ENCODE measurements around the gene PEX5L. TPM values are rescaled to one million over a fixed set of nuclear protein-coding genes. Genes with fewer than 3 reads are reported as not detected.

PEX5L gene
- total RNA-seq, 2 donors from 2014 or later, result 0.86 to 1.9 TPM

DNA sequence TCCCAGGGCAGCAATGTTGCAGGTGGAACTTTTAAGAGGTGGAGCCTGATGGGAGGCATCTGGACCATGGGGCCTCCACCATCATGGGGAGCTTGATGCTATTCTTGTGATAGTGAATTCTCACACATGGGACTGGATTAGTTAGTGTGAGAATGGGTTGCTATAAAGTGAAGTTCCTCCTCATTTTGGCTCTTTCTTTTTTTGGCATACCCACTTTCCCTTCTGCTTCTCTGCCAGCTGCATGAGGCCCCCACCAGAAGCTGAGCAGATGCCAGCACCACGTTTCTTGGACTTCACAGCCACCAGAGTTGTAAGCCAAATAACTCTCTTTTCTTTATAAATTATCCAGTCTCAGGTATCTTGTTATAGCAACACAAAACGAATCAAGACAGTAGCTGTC, 101.0 kb downstream of the PEX5L start:
- Histone ChIP-seq H3K36me3 (ENCODE audit: control insufficient read depth, insufficient read depth, low read length) (no peaks in the 10 kb centered on the region), H3K4me3 (ENCODE audit: low read length) (no peak overlapping the region), H3K9ac (ENCODE audit: extremely low read depth, low read length, poor library complexity, severe bottlenecking) (no peak overlapping the region), H3K27ac (ENCODE audit: low read depth, low read length) (no peak overlapping the region), H3K4me1 (ENCODE audit: control insufficient read depth, insufficient read depth, low read length) (no peaks in the 10 kb centered on the region), H3K9me3 (ENCODE audit: control insufficient read depth, low read length) (peaks cover 7% of the 10 kb centered on the region), H3K27me3 (ENCODE audit: control insufficient read depth, insufficient read depth, low read length, poor library complexity, severe bottlenecking) (no peaks in the 10 kb centered on the region)
- Mint-ChIP-seq H3K27ac (no peak overlapping the region), H3K4me3 (no peak overlapping the region), H3K9me3 (no peaks in the 10 kb centered on the region), H3K36me3 (ENCODE audit: low read depth) (no peaks in the 10 kb centered on the region), H3K27me3 (ENCODE audit: insufficient read depth) (peaks cover 2% of the 10 kb centered on the region), H3K4me1 (no peaks in the 10 kb centered on the region)
- TF ChIP-seq, protein P1, sequence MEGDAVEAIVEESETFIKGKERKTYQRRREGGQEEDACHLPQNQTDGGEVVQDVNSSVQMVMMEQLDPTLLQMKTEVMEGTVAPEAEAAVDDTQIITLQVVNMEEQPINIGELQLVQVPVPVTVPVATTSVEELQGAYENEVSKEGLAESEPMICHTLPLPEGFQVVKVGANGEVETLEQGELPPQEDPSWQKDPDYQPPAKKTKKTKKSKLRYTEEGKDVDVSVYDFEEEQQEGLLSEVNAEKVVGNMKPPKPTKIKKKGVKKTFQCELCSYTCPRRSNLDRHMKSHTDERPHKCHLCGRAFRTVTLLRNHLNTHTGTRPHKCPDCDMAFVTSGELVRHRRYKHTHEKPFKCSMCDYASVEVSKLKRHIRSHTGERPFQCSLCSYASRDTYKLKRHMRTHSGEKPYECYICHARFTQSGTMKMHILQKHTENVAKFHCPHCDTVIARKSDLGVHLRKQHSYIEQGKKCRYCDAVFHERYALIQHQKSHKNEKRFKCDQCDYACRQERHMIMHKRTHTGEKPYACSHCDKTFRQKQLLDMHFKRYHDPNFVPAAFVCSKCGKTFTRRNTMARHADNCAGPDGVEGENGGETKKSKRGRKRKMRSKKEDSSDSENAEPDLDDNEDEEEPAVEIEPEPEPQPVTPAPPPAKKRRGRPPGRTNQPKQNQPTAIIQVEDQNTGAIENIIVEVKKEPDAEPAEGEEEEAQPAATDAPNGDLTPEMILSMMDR (conservative IDR thresholded peaks at IDR 0.05), result no peak
- DNase-seq, result no peak
- 79 to 100% methylated on average over 1 to 2 of the region's 2 CpGs for WGBS, 2 experiments (ENCODE audit: insufficient coverage in 1 of 2, insufficient read length in 1 of 2)

DNA sequence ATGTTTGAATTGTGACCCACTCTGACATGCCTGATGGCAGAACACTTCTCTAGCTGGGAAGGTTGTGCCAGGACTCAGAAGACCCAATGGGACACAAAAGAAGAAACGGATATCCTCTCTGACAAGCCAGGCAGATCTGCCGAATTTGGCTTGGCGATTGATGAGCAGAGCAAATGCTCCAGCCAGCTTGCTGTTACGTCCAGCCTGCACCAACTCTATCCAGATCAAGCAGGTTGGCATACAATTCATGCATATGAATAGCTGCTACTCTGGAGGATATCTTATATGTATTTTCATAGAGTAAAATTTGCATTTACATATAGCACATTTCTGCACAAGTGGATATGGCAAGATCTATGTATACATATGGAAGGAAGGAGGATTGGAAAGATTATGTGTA, 102.8 kb downstream of the PEX5L start:
- Histone ChIP-seq H3K27ac (ENCODE audit: low read depth, low read length) (no peak overlapping the region), H3K9me3 (ENCODE audit: control insufficient read depth, low read length) (peaks cover 7% of the 10 kb centered on the region), H3K9ac (ENCODE audit: extremely low read depth, low read length, poor library complexity, severe bottlenecking) (no peak overlapping the region), H3K4me1 (ENCODE audit: control insufficient read depth, insufficient read depth, low read length) (no peaks in the 10 kb centered on the region), H3K36me3 (ENCODE audit: control insufficient read depth, insufficient read depth, low read length) (no peaks in the 10 kb centered on the region), H3K27me3 (ENCODE audit: control insufficient read depth, insufficient read depth, low read length, poor library complexity, severe bottlenecking) (no peaks in the 10 kb centered on the region), H3K4me3 (ENCODE audit: low read length) (no peak overlapping the region)
- H3K27ac Mint-ChIP-seq, result no peak overlapping the region
- TF ChIP-seq, protein P1 (conservative IDR thresholded peaks at IDR 0.05), result no peak
- H3K27me3 Mint-ChIP-seq (ENCODE audit: insufficient read depth), result no peaks in the 10 kb centered on the region
- no peak for DNase-seq
- H3K36me3 Mint-ChIP-seq (ENCODE audit: low read depth), result no peaks in the 10 kb centered on the region
- no peak overlapping the region for H3K4me3 Mint-ChIP-seq
- 89 to 100% methylated on average over 3 to 4 of the region's 4 CpGs for WGBS, 2 experiments (ENCODE audit: insufficient coverage in 1 of 2, insufficient read length in 1 of 2)
- H3K4me1 Mint-ChIP-seq, result peaks cover under 1% of the 10 kb centered on the region
- H3K9me3 Mint-ChIP-seq, result no peaks in the 10 kb centered on the region

DNA sequence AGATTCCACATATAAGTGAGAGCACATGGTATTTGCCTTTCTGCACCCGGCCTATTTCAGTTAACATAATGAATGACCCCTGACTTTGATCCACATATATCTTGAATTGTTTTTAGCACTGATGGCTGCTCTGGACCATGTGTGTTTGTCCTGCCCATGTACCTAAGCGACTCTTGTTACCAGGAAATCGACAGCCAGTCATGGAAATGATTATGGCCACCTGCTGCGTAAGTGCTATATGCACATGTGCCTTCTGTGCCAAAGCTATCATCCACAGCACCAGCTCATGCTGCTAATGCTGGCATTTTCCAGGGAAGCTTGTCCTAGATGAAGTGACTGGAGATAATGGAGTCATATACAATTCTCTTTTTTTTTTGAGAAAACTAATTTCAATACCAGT, 103.7 kb downstream of the PEX5L start:
- Mint-ChIP-seq H3K27me3 (ENCODE audit: insufficient read depth) (no peaks in the 10 kb centered on the region), H3K4me1 (peaks cover 9% of the 10 kb centered on the region), H3K9me3 (no peaks in the 10 kb centered on the region), H3K4me3 (no peak overlapping the region), H3K36me3 (ENCODE audit: low read depth) (no peaks in the 10 kb centered on the region), H3K27ac (no peak overlapping the region)
- no peak overlapping the region for H3K9ac ChIP-seq (ENCODE audit: extremely low read depth, low read length, poor library complexity, severe bottlenecking)
- H3K9me3 ChIP-seq (ENCODE audit: control insufficient read depth, low read length), result peaks cover 7% of the 10 kb centered on the region
- H3K27me3 ChIP-seq (ENCODE audit: control insufficient read depth, insufficient read depth, low read length, poor library complexity, severe bottlenecking), result no peaks in the 10 kb centered on the region
- H3K4me1 ChIP-seq (ENCODE audit: control insufficient read depth, insufficient read depth, low read length), result no peaks in the 10 kb centered on the region
- no peaks in the 10 kb centered on the region for H3K36me3 ChIP-seq (ENCODE audit: control insufficient read depth, insufficient read depth, low read length)
- TF ChIP-seq, protein P1 (conservative IDR thresholded peaks at IDR 0.05), result no peak
- H3K4me3 ChIP-seq (ENCODE audit: low read length), result no peak overlapping the region
- 93 to 94% methylated on average over 4 of the region's 4 CpGs for WGBS, 2 experiments (ENCODE audit: insufficient coverage in 1 of 2, insufficient read length in 1 of 2)
- no peak overlapping the region for H3K27ac ChIP-seq (ENCODE audit: low read depth, low read length)
- DNase-seq, result no peak

Data from endodermal cell (in vitro differentiated cells).